PC-9 (cell line): ENCODE data around the gene NFKBIE.

Experiments
- CTCF ChIP-seq: fragments of 200-600 bp; sonication (generic); conservative IDR thresholded peaks from 2 replicates; pipeline ENCODE4 v1.6.1; 2017; ENCODE audit warnings: mixed run types, antibody characterized with exemption, mild to moderate bottlenecking, moderate library complexity
- EZH2 ChIP-seq: fragments of 200-600 bp; sonication (generic); IDR thresholded peaks from 2 replicates; pipeline ENCODE4 v1.8.0; 2017; ENCODE audit warnings: antibody characterized with exemption, low read depth

GRCh38 chr6:44254191-44255104 lies 10.9 kb downstream of the NFKBIE start:
- TF ChIP-seq CTCF (no peak), EZH2 (no peak)
